Esophagus squamous epithelium (tissue), 4 donors: Measurements from ENCODE around the gene CENPS.
A peak's percentile ranks its signal among the peaks of the same experiment; 100 is the strongest.

Experiments
- POLR2A ChIP-seq, 4 donors: fragments of 450-650 bp; IDR thresholded peaks; one replicate each; pipeline ENCODE4 v1.6.1; 2017; ENCODE audit warnings: antibody characterized with exemption in 4 of 4, mild to moderate bottlenecking in 4 of 4, moderate library complexity in 3 of 4
- TF ChIP-seq, protein P1 (sequence below), 6 experiments: fragments of 450-650 bp in 4 of 6; fragments of 200-600 bp in 2 of 6; sonication (generic) in 2 of 6; IDR thresholded peaks; one replicate each; pipeline ENCODE4 v1.5.1; 2016 to 2019; ENCODE audit warnings: antibody characterized with exemption in 6 of 6, mild to moderate bottlenecking in 4 of 6, moderate library complexity in 4 of 6

DNA sequence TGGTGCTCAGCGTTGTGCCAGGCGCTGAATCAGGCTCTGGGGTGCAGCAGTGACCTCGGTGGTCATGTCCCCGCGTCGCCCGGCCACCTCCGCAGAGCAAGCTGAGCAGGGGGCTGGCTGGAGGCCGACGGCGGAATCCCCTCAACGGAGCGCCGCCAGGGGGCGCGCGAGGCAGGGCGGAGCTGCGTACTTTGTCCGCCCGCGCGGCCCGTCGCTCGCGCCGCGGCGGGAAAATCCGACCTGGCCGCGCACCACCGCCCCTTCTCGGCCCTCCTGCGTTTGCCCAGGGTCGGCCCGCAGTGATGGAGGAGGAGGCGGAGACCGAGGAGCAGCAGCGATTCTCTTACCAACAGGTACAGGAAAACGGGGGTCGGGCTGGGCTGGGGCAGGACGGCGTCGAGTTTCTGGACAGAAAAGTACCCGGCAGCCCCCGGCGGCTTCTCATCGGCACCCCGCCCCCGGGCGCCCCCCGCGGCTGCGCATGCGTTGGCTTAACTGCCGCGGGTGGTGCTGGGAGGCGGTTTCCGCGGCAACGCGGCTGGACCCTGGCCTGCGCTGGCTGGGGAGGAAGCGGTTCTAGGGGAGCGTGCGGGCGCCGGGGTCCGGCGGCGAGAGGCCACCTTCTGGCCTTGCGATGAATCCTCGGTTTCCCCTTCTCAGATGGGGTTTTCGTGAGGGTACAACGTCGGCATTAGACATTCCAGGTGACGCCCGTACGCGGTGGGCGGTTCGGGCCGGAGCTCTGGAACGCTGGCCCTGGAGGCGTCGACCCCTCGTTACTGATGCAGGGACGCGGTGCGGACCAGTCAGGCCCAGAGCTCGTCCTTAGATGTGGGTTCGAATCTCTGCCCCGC is at the start of gene CENPS:
- TF ChIP-seq POLR2A (IDR thresholded peaks at IDR 0.05), result peak in 2 of 4 donors; percentile 6 to 23
- TF ChIP-seq, protein P1, sequence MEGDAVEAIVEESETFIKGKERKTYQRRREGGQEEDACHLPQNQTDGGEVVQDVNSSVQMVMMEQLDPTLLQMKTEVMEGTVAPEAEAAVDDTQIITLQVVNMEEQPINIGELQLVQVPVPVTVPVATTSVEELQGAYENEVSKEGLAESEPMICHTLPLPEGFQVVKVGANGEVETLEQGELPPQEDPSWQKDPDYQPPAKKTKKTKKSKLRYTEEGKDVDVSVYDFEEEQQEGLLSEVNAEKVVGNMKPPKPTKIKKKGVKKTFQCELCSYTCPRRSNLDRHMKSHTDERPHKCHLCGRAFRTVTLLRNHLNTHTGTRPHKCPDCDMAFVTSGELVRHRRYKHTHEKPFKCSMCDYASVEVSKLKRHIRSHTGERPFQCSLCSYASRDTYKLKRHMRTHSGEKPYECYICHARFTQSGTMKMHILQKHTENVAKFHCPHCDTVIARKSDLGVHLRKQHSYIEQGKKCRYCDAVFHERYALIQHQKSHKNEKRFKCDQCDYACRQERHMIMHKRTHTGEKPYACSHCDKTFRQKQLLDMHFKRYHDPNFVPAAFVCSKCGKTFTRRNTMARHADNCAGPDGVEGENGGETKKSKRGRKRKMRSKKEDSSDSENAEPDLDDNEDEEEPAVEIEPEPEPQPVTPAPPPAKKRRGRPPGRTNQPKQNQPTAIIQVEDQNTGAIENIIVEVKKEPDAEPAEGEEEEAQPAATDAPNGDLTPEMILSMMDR (IDR thresholded peaks at IDR 0.05), result peak; percentile 96 to 99 (median 98)
